Measurements from ENCODE around the gene SUPT3H.
"Not testable (repeated sequence)": the region's sequence is repeated elsewhere in the genome, so short reads cannot be mapped to it uniquely, and the experiment has no call there.

Gene SUPT3H

GRCh38 chr6:45154679-45155078 is 223.1 kb downstream of the SUPT3H start:
- TF ChIP-seq CTCF (conservative IDR thresholded peaks at IDR 0.05) = no peak
- no peak overlapping the region for H3K27ac ChIP-seq

- no peak overlapping the region for H3K27ac ChIP-seq
- no peak for TF ChIP-seq CTCF (conservative IDR thresholded peaks at IDR 0.05)
These were observed 228.9 kb downstream of the SUPT3H start for GRCh38 chr6:45148711-45149341.

GRCh38 chr6:45148278-45148677 is 229.5 kb downstream of the SUPT3H start:
- no peak overlapping the region for H3K27ac ChIP-seq
- TF ChIP-seq CTCF (conservative IDR thresholded peaks at IDR 0.05) = no peak

- not testable (repeated sequence) for H3K27ac ChIP-seq
These were observed 232.1 kb downstream of the SUPT3H start for GRCh38 chr6:45145658-45146057.

- TF ChIP-seq CTCF (conservative IDR thresholded peaks at IDR 0.05) = no peak
- H3K27ac ChIP-seq = no peak overlapping the region
These were observed 239.0 kb downstream of the SUPT3H start for GRCh38 chr6:45138765-45139164.

- no peak overlapping the region for H3K27ac ChIP-seq
- TF ChIP-seq CTCF (conservative IDR thresholded peaks at IDR 0.05) = no peak
These were observed 241.2 kb downstream of the SUPT3H start for GRCh38 chr6:45136495-45136894.

- TF ChIP-seq CTCF (conservative IDR thresholded peaks at IDR 0.05) = no peak
- no peak overlapping the region for H3K27ac ChIP-seq
These were observed 245.0 kb downstream of the SUPT3H start for GRCh38 chr6:45132658-45133294.

GRCh38 chr6:45132059-45132458 is 245.7 kb downstream of the SUPT3H start:
- H3K27ac ChIP-seq = no peak overlapping the region
- no peak for TF ChIP-seq CTCF (conservative IDR thresholded peaks at IDR 0.05)

Data from VCaP (cell line).